Measurements from ENCODE around the gene TRANK1. TPM values are rescaled to one million over a fixed set of nuclear protein-coding genes. Genes with fewer than 3 reads are reported as not detected.

The TRANK1 gene
- total RNA-seq, 1 experiment from 2014 or later: 1.1 TPM

DNA sequence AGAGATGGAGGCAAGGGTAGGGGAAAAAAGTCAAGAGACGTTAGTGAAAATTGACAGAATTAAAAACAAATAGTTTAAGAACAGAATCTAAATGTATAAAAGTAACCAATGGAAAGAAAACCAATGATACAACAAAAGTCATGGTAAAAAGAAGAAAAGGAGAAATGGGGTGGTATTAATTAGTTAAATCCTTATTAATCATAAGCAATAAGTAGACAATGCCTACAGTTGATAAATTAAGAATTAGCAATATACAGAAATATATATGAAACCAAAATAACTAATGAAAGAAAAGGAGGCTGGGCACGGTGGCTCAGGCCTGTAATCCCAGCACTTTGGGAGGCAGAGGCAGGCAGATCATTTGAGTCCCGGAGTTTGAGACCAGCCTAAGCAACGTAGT, 24.2 kb upstream of the TRANK1 start (continued):
- no peak for TF ChIP-seq FOSL1 (IDR thresholded peaks at IDR 0.05; ENCODE audit: low read depth)
- TF ChIP-seq YY1 (IDR thresholded peaks at IDR 0.05; ENCODE audit: extremely low read depth, insufficient replicate concordance, low read depth, low read length): no peak

DNA sequence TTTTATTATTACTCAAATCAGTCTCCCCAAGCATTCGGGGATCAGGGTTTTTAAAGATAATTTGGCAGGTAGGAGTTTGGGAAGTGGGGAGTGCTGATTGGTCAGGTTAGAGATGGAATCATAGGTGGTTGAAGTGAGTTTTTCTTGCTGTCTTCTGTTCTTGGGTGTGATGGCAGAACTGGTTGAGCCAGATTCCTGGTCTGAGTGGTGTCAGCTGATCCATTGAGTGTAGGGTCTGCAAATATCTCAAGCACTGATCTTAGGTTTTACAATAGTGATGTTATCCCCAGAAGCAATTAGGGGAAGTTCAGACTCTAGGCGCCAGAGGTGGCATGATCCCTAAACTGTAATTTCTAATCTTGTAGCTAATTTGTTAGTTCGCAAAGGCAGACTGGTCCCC, 20.6 kb upstream of the TRANK1 start:
- Histone ChIP-seq H3K9me2 (ENCODE audit: insufficient read depth) (no peaks in the 10 kb centered on the region), H3K9me3 (ENCODE audit: control insufficient read depth in 1 of 2, insufficient read depth in 1 of 2, low read depth in 1 of 2, low read length in 2 of 2) (no peaks in the 10 kb centered on the region), H3K9ac (ENCODE audit: low read length) (no peak overlapping the region), H3K27ac (ENCODE audit: low read depth, low read length) (no peak overlapping the region), H2AFZ (ENCODE audit: low read depth, low read length, poor library complexity, severe bottlenecking) (no peak overlapping the region), H3K79me2 (ENCODE audit: insufficient read depth, low read length) (no peaks in the 10 kb centered on the region), H3K4me2 (ENCODE audit: low read length) (peak overlapping the region; percentile 1; the same call in 1 of the 2 replicates), H4K20me1 (ENCODE audit: insufficient read depth) (no peaks in the 10 kb centered on the region), H3K4me3 (replicated peaks in 1 of 2; ENCODE audit: low read depth in 1 of 2, low read length in 2 of 2) (no peak overlapping the region), H3K27me3 (ENCODE audit: insufficient read depth, low read length) (no peaks in the 10 kb centered on the region), H3K4me1 (ENCODE audit: control insufficient read depth in 1 of 2, insufficient read depth in 2 of 2, low read length in 2 of 2) (peaks cover 0 to 13% of the 10 kb centered on the region in 2 experiments; a peak in 3 of 4 replicates), H3K36me3 (ENCODE audit: control insufficient read depth in 1 of 2, insufficient read depth in 2 of 2, low read length in 2 of 2) (no peaks in the 10 kb centered on the region)
- CTCF ChIA-PET: no interaction called here
- POLR2A ChIA-PET: interaction anchor here (1.1 kb wide), 1 partner anchor 21 kb away, joined by 4 read pairs; no protein-coding TSS in a partner anchor
- ATAC-seq (no peak), DNase-seq (ENCODE audit: low read depth, low spot score) (no peak)
- BruUV-seq (replicated peaks): no TSS peak
- intact Hi-C loops (cut with micrococcal nuclease): no loop called here
- no peak for TF ChIP-seq SRF (IDR thresholded peaks at IDR 0.05; ENCODE audit: low read depth)
- TF ChIP-seq POLR2A (IDR thresholded peaks at IDR 0.05; ENCODE audit: borderline replicate concordance, extremely low read depth, insufficient read depth, insufficient read length): no peak
- TF ChIP-seq, protein P1, sequence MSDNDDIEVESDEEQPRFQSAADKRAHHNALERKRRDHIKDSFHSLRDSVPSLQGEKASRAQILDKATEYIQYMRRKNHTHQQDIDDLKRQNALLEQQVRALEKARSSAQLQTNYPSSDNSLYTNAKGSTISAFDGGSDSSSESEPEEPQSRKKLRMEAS (IDR thresholded peaks at IDR 0.05): no peak
- no peak for TF ChIP-seq POLR2AphosphoS5 (IDR thresholded peaks at IDR 0.05; ENCODE audit: low read depth, low read length)
- TF ChIP-seq FOSL1 (IDR thresholded peaks at IDR 0.05; ENCODE audit: low read depth): no peak
- TF ChIP-seq EZH2phosphoT487 (IDR thresholded peaks at IDR 0.05; ENCODE audit: borderline replicate concordance): no peak
- TF ChIP-seq, protein P2, sequence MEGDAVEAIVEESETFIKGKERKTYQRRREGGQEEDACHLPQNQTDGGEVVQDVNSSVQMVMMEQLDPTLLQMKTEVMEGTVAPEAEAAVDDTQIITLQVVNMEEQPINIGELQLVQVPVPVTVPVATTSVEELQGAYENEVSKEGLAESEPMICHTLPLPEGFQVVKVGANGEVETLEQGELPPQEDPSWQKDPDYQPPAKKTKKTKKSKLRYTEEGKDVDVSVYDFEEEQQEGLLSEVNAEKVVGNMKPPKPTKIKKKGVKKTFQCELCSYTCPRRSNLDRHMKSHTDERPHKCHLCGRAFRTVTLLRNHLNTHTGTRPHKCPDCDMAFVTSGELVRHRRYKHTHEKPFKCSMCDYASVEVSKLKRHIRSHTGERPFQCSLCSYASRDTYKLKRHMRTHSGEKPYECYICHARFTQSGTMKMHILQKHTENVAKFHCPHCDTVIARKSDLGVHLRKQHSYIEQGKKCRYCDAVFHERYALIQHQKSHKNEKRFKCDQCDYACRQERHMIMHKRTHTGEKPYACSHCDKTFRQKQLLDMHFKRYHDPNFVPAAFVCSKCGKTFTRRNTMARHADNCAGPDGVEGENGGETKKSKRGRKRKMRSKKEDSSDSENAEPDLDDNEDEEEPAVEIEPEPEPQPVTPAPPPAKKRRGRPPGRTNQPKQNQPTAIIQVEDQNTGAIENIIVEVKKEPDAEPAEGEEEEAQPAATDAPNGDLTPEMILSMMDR (IDR thresholded peaks at IDR 0.05 in 2 of 3, conservative IDR thresholded peaks at IDR 0.05 in 1 of 3; ENCODE audit: borderline replicate concordance in 1 of 3, insufficient read depth in 1 of 3, low read depth in 2 of 3, low read length in 2 of 3): no peak
- TF ChIP-seq EZH2 (IDR thresholded peaks at IDR 0.05): no peak
- no peak for TF ChIP-seq CBX3 (IDR thresholded peaks at IDR 0.05; ENCODE audit: low read depth)
- TF ChIP-seq, protein P3, sequence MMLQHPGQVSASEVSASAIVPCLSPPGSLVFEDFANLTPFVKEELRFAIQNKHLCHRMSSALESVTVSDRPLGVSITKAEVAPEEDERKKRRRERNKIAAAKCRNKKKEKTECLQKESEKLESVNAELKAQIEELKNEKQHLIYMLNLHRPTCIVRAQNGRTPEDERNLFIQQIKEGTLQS (IDR thresholded peaks at IDR 0.05): no peak
- RAD21 ChIA-PET (ENCODE audit: low non-redundant PET in 1 of 2, low total read pairs in 2 of 2, uncharacterized antibody in 2 of 2, unreplicated experiment in 2 of 2): no interaction called here
